Mucosa of rectum (tissue), 2 donors: ENCODE results near the gene KCNS1.
"Not testable (repeated sequence)": the region's sequence is repeated elsewhere in the genome, so short reads cannot be mapped to it uniquely, and the experiment has no call there.

ENCODE experiments used
- H3K27ac ChIP-seq, 2 donors: one replicate each; pipeline ENCODE4 v1.7.0; 2013; ENCODE audit warnings: inconsistent platforms in 2 of 2, low read depth in 2 of 2, low read length in 2 of 2
- H3K27me3 ChIP-seq, 2 donors: one replicate each; pipeline ENCODE4 v1.7.0; 2013; ENCODE audit warnings: low read length in 2 of 2; ENCODE audit not compliant: control insufficient read depth in 2 of 2, insufficient read depth in 2 of 2
- H3K36me3 ChIP-seq, 2 donors: one replicate each; pipeline ENCODE4 v1.7.0; 2013; ENCODE audit warnings: low read length in 2 of 2; ENCODE audit not compliant: control insufficient read depth in 2 of 2, insufficient read depth in 2 of 2
- H3K4me1 ChIP-seq, 2 donors: one replicate each; pipeline ENCODE4 v1.7.0; 2013; ENCODE audit warnings: low read length in 2 of 2, mild to moderate bottlenecking in 1 of 2; ENCODE audit not compliant: control insufficient read depth in 2 of 2, insufficient read depth in 2 of 2
- H3K4me3 ChIP-seq, 2 donors: one replicate each; pipeline ENCODE4 v1.7.0; 2013; ENCODE audit warnings: low read length in 2 of 2
- H3K9ac ChIP-seq, 2 donors: one replicate each; pipeline ENCODE4 v1.7.0; 2013; ENCODE audit warnings: low read length in 2 of 2, low read depth in 1 of 2, mild to moderate bottlenecking in 1 of 2
- H3K9me3 ChIP-seq, 2 donors: one replicate each; pipeline ENCODE4 v1.7.0; 2013; ENCODE audit warnings: low read length in 2 of 2; ENCODE audit not compliant: control insufficient read depth in 2 of 2
- donor health status: healthy.
- donor health status: Normal muscosa, but diverticular disease.

Gene KCNS1

DNA sequence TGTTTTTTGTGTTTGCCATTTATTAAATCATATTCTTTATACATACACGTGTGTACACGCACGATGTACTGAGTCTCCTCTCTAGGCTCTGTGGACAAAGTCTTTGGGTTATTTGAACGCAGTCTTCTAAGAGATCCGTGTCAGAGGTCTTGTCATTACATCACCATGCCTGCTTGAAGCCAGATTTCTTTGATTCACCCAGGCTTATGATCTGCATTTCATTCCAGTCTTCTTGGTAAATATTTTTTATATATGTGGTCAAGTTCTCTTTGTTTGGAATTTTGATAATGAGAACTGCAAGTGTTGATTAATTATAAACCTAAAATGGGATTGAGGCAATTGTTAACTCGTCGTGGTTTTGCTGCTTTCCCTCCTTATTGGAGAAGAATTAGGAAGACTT lies 34.6 kb downstream of the KCNS1 start:
- Histone ChIP-seq H3K4me1 (no peaks in the 10 kb centered on the region), H3K9ac (no peak overlapping the region), H3K27ac (no peak overlapping the region)

DNA sequence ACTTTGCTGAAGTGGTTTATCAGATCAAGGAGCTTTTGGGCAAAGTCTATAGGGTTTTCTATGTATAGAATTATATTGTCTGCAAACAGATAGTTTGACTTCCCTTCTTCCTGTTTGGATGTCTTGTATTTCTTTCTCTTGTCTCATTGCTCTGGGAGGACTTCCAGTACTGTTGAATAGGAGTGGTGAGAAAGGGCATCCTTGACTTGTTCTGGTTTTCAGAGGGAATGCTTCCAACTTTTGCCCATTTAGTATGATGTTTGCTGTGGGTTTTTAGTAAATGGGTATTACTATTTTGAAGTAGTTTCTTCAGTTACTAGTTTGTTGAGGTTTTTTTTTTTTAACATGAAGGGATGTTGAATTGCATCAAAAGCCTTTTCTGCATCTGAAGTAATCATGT lies 36.1 kb downstream of the KCNS1 start:
- no peaks in the 10 kb centered on the region for H3K9me3 ChIP-seq
- no peak overlapping the region for H3K4me3 ChIP-seq
- no peaks in the 10 kb centered on the region for H3K4me1 ChIP-seq
- no peaks in the 10 kb centered on the region for H3K27me3 ChIP-seq
- H3K36me3 ChIP-seq = peaks cover 0 to 17% of the 10 kb centered on the region in 2 donors
- H3K9ac ChIP-seq = no peak overlapping the region
- no peak overlapping the region for H3K27ac ChIP-seq

More for the DNA sequence above, 34.6 kb downstream of the KCNS1 start:
- Histone ChIP-seq H3K36me3 (peaks cover 0 to 17% of the 10 kb centered on the region in 2 donors), H3K4me3 (no peak overlapping the region), H3K27me3 (no peaks in the 10 kb centered on the region), H3K9me3 (no peaks in the 10 kb centered on the region)

DNA sequence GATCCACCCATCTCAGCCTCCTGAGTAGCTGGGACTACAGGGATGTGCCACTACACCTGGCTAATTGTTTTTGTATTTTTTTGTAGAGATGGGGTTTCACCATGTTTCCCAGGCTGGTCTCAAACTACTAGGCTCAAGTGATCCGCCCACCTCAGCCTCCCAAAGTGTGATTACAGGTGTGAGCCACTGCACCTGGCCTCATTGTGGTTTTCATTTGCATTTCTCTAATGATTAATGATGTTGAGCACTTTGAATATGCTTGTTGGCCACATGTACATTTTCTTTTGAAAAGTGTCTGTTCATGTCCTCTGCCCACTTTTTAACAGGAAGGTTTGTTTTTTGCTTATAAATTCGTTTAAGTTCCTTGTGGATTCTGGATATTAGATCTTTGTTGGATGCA lies 37.8 kb downstream of the KCNS1 start:
- H3K27me3 ChIP-seq, H3K27ac ChIP-seq, H3K4me3 ChIP-seq, H3K4me1 ChIP-seq, H3K9me3 ChIP-seq, H3K9ac ChIP-seq: not testable (repeated sequence)
- peaks cover 0 to 10% of the 10 kb centered on the region in 2 donors for H3K36me3 ChIP-seq

DNA sequence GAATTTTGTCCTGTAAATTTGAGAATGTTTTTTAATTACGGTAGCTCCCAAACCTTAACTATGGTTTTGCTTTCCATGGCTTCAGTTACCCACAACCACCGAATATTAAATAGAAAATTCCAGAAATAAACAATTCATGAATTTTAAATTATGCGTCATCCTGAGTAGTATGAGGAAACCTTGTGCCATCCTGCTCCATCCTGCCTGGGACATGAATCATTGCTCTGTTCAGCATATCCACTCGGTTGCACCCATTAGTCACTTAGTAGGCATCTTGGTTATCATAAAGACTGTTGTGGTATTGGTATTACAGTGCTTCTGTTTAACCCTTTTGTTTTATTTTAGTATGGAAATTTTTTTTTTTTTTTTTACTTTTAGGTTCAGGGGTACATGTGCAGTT lies 39.7 kb downstream of the KCNS1 start:
- H3K27ac ChIP-seq = no peak overlapping the region

DNA sequence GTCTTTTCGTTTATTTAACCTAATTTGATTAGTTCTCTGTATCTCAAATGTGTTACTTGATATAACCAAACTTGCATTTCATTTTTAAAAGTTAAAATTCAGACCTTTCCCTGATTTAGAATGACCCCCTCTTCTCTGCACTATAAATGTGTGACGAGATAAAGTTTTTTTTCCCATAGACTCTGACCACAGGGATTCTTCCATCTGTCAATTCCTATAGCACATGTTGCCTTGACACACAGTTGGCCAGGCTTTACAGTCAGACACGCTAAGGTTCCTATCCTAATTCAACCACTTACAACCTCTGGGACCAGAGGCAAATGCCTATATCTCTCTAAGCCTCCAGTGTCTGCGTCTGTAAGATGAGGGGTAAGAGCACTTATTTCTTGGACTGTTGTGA lies 40.6 kb downstream of the KCNS1 start:
- Histone ChIP-seq H3K27me3 (no peaks in the 10 kb centered on the region), H3K36me3 (peaks cover 6 to 12% of the 10 kb centered on the region in 2 donors), H3K9ac (no peak overlapping the region), H3K4me3 (no peak overlapping the region), H3K9me3 (no peaks in the 10 kb centered on the region), H3K27ac (no peak overlapping the region), H3K4me1 (no peaks in the 10 kb centered on the region)

More for the DNA sequence above, 39.7 kb downstream of the KCNS1 start:
- Histone ChIP-seq H3K4me3 (no peak overlapping the region), H3K27me3 (no peaks in the 10 kb centered on the region), H3K36me3 (peaks cover 6 to 12% of the 10 kb centered on the region in 2 donors), H3K9me3 (no peaks in the 10 kb centered on the region), H3K4me1 (no peaks in the 10 kb centered on the region), H3K9ac (no peak overlapping the region)

DNA sequence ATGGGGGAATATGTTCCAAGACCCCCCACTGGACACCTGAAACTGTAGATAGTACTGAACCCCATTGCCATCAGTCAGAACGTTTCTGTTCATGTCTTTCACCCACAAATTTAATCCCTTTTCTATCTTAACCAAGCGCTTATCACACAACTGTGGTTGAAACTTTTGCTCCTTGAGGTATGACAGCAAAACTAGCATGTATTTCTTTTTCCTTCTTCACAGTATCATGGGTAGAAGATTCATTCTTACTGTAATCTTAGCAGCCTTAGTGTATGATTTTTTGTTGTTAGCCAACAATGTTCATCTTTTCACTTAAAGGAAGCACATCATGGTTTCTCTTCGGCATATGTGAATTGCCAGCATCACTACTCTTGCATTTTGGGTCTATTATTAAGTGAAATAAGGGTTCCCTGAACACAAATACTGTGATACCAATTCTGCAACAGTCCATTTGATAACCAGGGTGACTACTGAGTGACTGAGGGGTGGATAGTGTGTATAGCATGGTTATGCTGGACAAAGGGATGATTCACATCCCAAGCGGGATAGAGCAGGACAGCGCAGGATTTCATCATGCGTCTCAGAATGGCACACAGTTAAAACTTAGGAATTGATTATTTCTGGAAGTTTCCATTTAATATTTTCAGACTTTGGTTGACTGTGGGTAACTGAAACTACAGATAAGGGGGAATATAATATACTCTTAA lies 41.8 kb downstream of the KCNS1 start:
- no peaks in the 10 kb centered on the region for H3K9me3 ChIP-seq
- H3K27me3 ChIP-seq = no peaks in the 10 kb centered on the region
- no peak overlapping the region for H3K9ac ChIP-seq
- H3K27ac ChIP-seq = no peak overlapping the region
- H3K4me1 ChIP-seq = peaks cover 0 to 3% of the 10 kb centered on the region in 2 donors
- H3K36me3 ChIP-seq = peaks cover 6 to 18% of the 10 kb centered on the region in 2 donors
- H3K4me3 ChIP-seq = no peak overlapping the region

DNA sequence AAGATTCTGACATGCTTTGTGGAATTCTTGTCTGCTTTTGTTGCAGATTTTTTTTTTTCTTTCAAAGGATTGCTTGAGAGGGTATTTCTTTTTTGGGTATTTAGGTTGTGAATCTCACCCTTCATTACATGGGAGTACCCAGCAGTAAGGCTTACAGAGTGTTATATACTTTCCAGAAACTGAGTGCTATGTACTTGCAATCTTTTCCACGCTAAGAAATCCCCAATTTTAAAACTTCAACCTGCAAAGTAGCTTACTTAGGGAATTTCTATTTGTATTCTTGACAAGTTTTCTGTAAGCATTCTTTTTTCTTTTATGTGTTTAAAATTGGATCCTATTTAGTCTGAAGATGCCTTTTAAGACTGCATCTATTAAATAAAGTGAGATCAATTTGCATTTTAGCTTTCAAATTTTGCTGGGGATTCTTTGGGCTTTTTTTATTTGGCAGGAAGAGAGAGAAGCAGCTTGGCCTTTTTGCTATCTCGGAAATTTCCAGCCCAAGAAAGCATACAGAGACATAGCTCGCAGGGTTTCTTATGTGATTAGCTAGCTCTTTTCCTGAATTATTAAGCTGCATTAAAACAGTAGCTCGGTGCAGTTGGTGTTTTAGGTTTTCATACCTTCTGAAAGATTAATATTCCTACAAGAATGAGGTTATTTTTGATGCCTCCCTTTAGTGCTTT lies 42.6 kb downstream of the KCNS1 start:
- H3K27ac ChIP-seq = no peak overlapping the region
- H3K9ac ChIP-seq = no peak overlapping the region
- no peak overlapping the region for H3K4me3 ChIP-seq
- no peaks in the 10 kb centered on the region for H3K27me3 ChIP-seq
- H3K9me3 ChIP-seq = no peaks in the 10 kb centered on the region
- peaks cover 6 to 20% of the 10 kb centered on the region in 2 donors for H3K36me3 ChIP-seq
- H3K4me1 ChIP-seq = peaks cover 0 to 3% of the 10 kb centered on the region in 2 donors

DNA sequence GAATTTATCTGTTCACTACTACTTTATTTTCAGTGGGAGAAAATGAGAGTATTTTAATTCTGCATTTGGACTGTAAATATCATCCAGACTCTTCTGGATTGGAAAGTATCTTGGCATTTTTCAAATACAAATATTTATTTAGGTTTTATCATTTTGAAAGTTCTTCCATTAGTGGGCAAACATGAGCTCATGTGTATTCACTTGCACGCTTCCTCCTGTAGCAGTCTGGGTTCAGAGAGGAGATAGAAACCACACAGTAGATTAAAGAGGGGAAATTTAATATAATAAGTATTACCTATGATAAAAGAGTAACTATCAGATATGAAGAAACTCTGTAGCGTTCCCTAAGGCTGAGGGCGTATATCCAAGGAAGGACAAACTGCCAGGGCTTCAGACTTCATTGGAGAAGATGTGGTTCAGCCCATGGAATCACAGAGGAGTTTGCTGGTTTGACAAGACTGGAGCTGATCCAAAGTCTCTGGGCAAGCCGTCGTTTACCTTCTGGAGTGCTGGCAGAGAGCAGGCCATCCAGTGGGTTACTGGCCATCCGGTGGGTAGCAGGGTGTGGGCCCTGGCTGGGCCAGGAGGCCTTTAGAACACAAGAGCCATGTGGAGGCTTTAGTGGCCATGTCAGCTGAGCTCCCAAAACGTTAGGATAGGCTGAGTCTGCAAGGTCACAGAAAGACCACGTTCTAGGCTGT lies 44.3 kb downstream of the KCNS1 start:
- Histone ChIP-seq H3K4me3 (no peak overlapping the region), H3K4me1 (peaks cover 0 to 3% of the 10 kb centered on the region in 2 donors), H3K27me3 (no peaks in the 10 kb centered on the region), H3K36me3 (peaks cover 6 to 25% of the 10 kb centered on the region in 2 donors), H3K9me3 (no peaks in the 10 kb centered on the region), H3K9ac (no peak overlapping the region), H3K27ac (no peak overlapping the region)

DNA sequence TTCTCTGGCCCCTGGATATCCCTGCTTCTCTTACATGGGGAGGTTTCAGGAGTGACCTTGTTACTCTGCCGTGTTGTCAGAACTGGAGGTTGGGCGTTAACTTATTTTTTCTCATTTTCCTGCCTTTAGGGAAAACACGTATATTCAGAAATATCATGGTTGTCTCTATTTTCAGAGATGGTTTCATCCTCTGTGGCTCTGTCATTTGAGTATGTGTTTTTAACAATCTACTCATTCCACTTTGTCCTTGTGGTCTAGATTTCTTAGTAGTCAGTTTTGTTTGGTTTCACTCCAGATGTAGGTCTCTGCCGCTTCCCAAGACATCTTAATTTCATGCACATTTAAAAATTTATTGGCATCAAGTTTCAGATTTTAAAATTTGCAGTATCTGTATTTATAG lies 45.9 kb downstream of the KCNS1 start:
- Histone ChIP-seq H3K4me1 (peaks cover 0 to 7% of the 10 kb centered on the region in 2 donors), H3K36me3 (peaks cover 6 to 25% of the 10 kb centered on the region in 2 donors), H3K9ac (no peak overlapping the region), H3K4me3 (no peak overlapping the region), H3K9me3 (no peaks in the 10 kb centered on the region), H3K27ac (no peak overlapping the region), H3K27me3 (no peaks in the 10 kb centered on the region)
